GM21381 (cell line): Measurements from ENCODE around the gene PCDHGB2.
A peak's percentile ranks its signal among the peaks of the same experiment; 100 is the strongest.
"Not testable (repeated sequence)": the region's sequence is repeated elsewhere in the genome, so short reads cannot be mapped to it uniquely, and the experiment has no call there.

ENCODE experiments used
- ATAC-seq: cut with Tn5 transposase; IDR thresholded peaks from one replicate; pipeline ENCODE4 v1.9.1; 2021; ENCODE audit warnings: mild to moderate bottlenecking, moderate library complexity; ENCODE audit not compliant: unreplicated experiment

PCDHGB2 gene

DNA sequence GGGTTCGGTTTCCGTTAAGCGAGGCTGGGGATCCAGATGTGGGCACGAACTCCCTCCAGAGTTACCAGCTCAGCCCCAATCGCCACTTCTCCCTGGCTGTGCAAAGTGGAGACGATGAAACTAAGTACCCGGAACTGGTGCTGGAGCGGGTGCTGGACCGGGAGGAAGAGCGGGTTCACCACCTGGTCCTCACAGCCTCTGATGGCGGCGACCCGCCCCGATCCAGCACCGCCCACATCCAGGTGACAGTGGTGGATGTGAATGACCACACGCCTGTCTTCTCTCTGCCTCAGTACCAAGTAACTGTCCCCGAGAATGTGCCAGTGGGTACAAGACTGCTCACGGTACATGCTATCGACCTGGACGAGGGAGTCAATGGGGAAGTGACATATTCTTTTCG is 23.6 kb downstream of the PCDHGB2 start:
- ATAC-seq: no peak

DNA sequence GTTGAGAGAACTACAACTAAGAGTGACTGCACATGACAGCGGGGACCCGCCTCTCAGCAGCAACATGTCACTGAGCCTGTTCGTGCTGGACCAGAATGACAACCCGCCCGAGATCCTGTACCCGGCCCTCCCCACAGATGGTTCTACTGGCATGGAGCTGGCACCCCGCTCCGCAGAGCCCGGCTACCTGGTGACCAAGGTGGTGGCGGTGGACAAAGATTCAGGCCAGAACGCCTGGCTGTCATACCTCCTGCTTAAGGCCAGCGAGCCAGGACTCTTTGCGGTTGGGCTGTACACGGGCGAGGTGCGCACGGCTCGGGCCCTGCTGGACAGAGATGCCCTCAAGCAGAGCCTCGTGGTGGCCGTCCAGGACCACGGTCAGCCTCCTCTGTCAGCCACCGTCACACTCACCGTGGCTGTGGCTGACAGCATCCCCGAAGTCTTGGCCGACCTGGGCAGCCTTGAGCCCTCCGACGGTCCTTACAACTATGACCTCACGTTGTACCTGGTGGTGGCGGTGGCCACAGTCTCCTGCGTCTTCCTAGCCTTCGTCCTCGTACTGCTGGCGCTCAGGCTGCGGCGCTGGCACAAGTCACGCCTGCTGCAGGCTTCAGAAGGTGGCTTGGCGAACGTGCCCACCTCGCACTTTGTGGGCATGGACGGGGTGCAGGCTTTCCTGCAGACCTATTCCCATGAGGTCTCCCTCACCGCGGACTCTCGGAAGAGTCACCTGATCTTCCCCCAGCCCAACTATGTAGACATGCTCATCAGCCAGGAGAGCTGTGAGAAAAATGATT is 24.9 kb downstream of the PCDHGB2 start:
- no peak for ATAC-seq

DNA sequence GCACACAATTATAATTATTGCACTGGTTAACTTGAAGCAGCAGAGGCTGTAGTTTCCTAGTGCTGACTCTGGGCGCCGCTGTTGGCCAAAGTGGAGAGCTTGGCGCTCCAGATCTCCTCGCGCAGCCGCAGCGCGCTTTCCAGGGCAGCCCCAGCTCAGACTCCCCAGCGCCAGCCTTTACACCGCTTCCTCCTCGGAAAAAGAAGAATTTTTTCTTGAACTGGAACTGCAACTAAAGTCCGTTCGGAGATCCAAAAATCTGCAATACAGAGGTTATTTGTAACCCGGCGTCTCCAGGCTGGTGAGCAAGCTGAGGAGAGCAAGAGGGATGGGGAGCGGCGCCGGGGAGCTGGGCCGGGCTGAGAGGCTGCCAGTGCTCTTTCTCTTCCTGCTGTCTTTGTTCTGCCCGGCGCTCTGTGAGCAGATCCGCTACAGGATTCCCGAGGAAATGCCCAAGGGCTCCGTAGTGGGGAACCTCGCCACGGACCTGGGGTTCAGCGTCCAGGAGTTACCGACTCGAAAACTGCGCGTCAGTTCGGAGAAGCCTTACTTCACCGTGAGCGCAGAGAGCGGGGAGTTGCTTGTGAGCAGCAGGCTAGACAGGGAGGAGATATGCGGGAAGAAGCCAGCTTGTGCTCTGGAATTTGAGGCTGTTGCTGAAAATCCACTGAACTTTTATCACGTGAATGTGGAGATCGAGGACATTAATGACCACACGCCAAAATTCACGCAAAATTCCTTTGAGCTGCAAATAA is 27.9 kb downstream of the PCDHGB2 start, which contains the start of gene PCDHGB4:
PCDHGB4 (plus strand) TSS at position 142 of the 755 bp plus-strand sequence; CDS start at position 329, 187 bp downstream.
- not testable (repeated sequence) for ATAC-seq

DNA sequence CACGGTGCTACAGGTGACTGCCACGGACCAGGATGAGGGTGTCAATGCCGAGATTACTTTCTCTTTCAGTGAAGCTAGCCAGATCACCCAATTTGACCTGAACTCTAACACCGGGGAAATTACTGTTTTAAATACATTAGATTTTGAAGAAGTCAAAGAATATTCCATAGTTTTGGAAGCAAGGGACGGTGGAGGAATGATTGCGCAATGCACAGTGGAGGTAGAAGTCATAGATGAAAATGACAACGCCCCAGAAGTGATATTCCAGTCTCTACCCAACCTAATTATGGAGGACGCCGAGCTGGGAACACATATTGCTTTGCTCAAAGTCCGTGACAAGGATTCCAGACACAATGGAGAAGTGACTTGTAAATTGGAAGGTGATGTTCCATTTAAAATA is 28.9 kb downstream of the PCDHGB2 start:
- ATAC-seq: no peak

DNA sequence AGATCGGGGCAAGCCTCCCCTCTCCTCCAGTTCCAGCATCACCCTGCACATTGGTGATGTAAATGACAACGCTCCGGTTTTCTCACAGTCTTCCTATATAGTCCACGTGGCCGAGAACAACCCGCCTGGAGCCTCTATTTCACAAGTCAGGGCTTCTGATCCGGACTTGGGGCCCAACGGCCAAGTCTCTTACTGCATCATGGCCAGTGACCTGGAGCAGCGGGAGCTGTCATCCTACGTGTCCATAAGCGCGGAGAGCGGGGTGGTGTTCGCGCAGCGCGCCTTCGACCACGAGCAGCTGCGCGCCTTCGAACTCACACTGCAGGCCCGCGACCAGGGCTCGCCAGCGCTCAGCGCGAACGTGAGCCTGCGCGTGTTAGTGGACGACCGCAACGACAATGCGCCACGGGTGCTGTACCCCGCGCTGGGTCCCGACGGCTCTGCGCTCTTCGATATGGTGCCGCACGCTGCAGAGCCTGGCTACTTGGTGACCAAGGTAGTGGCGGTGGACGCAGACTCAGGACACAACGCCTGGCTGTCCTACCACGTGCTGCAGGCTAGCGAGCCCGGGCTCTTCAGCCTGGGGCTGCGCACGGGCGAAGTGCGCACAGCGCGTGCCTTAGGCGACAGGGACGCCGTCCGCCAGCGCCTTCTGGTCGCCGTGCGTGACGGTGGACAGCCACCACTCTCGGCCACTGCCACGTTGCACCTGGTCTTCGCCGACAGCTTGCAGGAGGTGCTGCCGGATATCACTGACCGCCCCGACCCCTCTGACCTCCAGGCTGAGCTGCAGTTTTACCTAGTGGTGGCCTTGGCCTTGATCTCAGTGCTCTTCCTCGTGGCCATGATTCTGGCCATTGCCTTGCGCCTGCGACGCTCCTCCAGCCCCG is 29.6 kb downstream of the PCDHGB2 start:
- ATAC-seq: no peak

DNA sequence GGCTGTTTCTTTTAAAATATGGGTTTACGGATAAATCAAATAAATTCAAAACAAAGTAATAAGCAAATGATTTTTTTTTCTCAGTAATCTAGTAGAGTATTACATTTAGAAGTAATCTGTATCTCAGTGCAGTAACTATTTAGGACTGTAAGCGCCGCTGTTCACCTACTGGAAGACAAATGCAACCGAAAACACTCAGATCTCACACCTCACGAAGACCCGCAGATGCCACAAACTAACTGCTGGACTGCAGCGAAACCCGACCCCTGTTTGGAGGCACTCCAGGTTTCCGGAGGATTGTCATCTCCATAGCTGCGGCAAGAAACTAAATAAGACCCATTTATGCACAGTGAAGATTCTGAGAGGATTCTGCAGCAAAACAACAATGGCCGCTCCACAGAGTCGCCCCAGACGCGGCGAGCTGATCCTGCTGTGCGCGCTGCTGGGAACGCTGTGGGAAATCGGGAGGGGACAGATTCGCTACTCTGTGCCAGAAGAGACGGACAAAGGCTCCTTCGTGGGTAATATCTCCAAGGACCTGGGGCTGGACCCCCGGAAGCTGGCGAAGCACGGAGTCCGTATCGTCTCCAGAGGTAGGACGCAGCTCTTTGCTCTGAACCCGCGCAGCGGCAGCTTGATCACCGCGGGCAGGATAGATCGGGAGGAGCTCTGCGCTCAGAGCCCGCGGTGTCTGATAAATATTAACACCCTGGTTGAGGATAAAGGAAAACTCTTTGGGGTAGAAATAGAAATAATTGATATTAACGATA is 32.8 kb downstream of the PCDHGB2 start, which contains the start of gene PCDHGA8:
PCDHGA8 (plus strand) TSS at position 205 of the 770 bp plus-strand sequence; CDS start at position 386, 181 bp downstream.
- ATAC-seq: no peak

DNA sequence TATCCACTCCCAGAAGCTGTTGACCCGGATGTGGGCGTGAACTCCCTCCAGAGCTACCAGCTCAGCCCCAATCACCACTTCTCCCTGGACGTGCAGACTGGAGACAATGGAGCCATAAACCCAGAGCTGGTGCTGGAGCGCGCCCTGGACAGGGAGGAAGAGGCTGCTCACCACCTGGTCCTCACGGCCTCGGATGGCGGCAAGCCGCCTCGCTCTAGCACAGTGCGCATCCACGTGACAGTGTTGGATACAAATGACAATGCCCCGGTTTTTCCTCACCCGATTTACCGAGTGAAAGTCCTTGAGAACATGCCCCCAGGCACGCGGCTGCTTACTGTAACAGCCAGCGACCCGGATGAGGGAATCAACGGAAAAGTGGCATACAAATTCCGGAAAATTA is 33.5 kb downstream of the PCDHGB2 start:
- no peak for ATAC-seq

DNA sequence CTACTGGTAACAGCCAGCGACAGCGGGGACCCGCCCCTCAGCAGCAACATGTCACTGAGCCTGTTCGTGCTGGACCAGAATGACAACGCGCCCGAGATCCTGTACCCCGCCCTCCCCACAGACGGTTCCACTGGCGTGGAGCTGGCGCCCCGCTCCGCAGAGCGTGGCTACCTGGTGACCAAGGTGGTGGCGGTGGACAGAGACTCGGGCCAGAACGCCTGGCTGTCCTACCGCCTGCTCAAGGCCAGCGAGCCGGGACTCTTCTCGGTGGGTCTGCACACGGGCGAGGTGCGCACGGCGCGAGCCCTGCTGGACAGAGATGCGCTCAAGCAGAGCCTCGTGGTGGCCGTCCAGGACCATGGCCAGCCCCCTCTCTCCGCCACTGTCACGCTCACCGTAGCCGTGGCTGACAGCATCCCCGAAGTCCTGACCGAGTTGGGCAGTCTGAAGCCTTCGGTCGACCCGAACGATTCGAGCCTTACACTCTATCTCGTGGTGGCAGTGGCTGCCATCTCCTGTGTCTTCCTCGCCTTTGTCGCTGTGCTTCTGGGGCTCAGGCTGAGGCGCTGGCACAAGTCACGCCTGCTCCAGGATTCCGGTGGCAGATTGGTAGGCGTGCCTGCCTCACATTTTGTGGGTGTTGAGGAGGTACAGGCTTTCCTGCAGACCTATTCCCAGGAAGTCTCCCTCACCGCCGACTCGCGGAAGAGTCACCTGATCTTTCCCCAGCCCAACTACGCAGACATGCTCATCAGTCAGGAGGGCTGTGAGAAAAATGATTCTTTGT is 34.8 kb downstream of the PCDHGB2 start:
- not testable (repeated sequence) for ATAC-seq

DNA sequence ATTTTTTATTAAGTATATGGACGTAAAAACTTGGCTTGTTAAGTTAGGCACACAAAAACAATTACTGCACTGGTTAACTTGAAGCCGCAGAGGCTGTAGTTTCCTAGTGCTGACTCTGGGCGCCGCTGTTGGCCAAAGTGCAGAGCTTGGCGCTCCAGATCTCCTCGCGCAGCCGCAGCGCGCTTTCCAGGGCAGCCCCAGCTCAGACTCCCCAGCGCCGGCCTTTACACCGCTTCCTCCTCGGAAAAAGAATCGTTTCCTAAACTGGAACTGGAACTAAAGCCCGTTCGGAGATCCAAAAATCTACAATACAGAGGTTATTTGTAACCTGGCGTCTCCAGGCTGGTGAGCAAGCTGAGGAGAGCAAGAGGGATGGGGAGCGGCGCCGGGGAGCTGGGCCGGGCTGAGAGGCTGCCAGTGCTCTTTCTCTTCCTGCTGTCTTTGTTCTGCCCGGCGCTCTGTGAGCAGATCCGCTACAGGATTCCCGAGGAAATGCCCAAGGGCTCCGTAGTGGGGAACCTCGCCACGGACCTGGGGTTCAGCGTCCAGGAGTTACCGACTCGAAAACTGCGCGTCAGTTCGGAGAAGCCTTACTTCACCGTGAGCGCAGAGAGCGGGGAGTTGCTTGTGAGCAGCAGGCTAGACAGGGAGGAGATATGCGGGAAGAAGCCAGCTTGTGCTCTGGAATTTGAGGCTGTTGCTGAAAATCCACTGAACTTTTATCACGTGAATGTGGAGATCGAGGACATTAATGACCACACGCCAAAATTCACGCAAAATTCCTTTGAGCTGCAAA is 38.2 kb downstream of the PCDHGB2 start, which contains the start of gene PCDHGB5:
PCDHGB5 (plus strand) TSS at position 192 of the 796 bp plus-strand sequence; CDS start at position 373, 181 bp downstream.
- ATAC-seq: peak; percentile 75

DNA sequence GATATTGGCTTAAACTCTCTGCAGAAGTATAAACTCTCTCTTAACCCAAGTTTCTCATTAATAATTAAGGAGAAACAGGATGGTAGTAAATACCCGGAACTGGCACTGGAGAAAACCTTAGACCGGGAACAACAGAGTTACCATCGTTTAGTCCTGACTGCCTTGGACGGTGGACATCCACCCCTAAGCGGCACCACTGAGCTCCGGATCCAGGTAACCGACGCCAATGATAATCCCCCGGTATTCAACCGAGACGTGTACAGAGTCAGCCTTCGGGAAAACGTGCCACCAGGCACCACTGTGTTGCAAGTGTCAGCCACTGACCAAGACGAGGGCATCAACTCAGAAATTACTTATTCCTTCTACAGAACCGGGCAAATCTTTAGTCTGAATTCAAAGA is 38.8 kb downstream of the PCDHGB2 start:
- ATAC-seq: no peak

DNA sequence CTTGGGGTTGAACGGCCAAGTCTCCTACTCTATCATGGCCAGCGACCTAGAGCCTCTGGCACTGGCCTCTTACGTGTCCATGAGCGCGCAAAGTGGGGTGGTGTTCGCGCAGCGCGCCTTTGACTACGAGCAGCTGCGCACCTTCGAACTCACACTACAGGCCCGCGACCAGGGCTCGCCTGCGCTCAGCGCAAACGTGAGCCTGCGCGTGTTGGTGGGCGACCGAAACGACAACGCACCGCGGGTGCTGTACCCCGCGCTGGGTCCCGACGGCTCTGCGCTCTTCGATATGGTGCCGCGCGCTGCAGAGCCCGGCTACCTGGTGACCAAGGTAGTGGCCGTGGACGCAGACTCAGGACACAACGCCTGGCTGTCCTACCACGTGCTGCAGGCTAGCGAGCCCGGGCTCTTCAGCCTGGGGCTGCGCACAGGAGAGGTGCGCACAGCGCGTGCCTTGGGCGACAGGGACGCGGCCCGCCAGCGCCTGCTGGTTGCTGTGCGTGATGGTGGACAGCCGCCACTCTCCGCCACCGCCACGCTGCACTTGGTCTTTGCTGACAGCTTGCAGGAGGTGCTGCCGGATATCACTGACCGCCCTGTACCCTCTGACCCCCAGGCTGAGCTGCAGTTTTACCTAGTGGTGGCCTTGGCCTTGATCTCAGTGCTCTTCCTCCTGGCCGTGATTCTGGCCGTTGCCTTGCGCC is 39.9 kb downstream of the PCDHGB2 start:
- ATAC-seq: no peak

DNA sequence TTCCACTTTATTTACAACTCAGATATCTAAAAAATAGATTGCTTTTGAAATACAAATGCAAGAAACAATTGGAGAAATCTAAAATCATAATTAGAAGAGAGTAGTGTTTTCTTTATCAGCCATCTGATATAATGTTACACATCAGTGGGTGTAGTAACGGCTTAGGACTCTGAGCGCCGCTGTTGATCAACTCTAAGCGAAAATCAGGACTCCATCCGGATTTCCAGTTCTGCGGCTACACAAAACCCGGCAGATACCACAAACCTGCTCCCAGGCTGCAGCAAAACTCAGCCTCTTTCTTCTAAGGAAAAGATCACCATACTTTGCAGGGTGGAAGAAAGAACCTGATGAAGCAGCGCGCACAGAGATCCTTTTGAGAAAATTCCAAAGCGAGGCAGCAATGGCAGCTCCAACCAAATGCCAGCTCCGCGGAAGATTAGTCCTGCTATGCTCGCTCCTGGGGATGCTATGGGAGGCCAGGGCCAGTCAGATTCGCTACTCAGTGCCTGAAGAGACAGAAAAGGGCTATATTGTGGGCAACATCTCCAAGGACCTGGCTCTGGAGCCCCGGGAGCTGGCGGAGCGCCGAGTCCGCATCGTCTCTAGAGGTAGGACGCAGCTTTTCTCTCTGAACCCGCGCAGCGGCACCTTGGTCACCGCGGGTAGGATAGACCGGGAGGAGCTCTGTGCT is 42.9 kb downstream of the PCDHGB2 start, which contains the start of gene PCDHGA9:
PCDHGA9 (plus strand) TSS at position 226 of the 691 bp plus-strand sequence; CDS start at position 401, 175 bp downstream.
- no peak for ATAC-seq

DNA sequence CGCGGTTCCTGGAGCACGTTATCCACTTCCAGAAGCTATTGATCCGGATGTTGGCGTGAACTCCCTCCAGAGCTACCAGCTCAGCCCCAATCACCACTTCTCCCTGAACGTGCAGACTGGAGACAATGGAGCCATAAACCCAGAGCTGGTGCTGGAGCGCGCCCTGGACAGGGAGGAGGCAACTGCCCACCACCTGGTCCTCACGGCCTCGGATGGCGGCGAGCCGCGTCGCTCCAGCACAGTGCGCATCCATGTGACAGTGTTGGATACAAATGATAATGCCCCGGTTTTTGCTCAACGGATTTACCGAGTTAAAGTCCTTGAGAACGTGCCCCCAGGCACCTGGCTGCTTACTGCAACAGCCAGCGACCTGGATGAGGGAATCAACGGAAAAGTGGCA is 43.6 kb downstream of the PCDHGB2 start:
- ATAC-seq: no peak

DNA sequence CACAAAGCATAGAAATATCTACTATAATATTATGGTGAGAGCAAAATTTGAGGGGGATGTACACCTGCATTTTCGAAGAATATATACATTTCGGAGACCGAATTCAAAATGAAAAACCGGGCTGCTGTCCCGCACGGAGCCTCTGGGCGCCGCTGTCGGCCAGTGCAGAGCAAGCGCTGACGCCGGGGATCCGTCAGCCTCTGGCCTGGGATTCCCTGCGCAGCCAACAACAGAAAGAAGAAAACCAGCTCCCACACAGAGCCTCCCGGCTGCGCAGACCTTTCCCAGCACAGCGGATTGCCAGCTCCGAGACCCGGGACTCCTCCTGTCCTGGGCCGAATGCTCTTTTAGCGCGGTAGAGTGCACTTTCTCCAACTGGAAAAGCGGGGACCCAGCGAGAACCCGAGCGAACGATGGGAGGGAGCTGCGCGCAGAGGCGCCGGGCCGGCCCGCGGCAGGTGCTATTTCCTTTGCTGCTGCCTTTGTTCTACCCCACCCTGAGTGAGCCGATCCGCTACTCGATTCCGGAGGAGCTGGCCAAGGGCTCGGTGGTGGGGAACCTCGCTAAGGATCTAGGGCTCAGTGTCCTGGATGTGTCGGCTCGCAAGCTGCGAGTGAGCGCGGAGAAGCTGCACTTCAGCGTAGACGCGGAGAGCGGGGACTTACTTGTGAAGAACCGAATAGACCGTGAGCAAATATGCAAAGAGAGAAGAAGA is 48.2 kb downstream of the PCDHGB2 start, which contains the start of gene PCDHGB6:
PCDHGB6 (plus strand) TSS at position 232 of the 716 bp plus-strand sequence; CDS start at position 414, 182 bp downstream.
- ATAC-seq: not testable (repeated sequence)

DNA sequence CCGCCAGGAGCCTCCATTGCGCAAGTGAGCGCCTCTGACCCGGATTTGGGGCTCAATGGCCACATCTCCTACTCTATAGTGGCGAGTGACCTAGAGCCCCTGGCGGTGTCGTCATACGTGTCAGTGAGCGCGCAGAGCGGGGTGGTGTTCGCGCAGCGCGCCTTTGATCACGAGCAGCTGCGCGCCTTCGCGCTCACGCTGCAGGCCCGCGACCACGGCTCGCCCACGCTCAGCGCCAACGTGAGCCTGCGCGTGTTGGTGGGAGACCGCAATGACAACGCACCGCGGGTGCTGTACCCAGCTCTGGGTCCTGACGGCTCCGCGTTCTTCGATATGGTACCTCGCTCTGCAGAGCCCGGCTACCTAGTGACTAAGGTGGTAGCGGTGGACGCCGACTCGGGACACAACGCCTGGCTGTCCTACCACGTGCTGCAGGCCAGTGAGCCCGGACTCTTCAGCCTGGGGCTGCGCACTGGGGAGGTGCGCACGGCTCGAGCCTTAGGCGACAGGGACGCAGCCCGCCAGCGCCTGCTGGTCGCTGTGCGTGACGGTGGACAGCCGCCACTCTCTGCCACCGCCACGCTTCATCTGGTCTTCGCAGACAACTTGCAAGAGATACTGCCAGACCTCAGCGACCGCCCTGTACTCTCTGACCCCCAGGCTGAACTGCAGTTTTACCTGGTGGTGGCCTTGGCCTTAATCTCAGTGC is 50.0 kb downstream of the PCDHGB2 start:
- ATAC-seq: no peak

DNA sequence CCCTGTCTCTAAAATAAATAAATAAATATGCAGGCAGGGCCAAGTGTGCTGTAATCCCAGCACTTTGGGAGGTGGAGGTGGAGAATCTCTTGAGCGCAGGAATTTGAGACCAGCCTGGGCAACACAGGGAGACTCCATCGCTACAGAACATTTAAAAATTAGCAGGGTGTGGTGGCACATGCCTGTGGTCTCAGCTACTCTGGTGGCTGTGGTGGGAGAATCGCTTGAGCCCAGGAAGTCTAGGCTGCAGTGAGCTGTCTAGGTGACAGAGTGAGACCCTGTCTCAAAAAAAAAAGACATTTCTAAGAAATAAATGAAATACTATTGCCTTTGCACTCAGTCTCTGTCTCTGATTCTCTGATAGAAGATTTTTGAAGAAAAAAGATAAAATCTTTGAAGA is 51.8 kb downstream of the PCDHGB2 start:
- no peak for ATAC-seq
